SK-N-SH (cell line): ENCODE results near the gene RNF113A. TPM values are rescaled to one million over a fixed set of nuclear protein-coding genes. Genes with fewer than 3 reads are reported as not detected.
A peak's percentile ranks its signal among the peaks of the same experiment; 100 is the strongest.

Experiments
- CTCF ChIA-PET: fragments of 300-600, 350-600 bp; formaldehyde crosslinking; extraction: SDS; loops from one replicate; lab custom pipeline; 2021; lab: Yijun Ruan, JAX
- POLR2A ChIA-PET: fragments of 350-600 bp; sonication (Branson Sonifier 250); formaldehyde crosslinking; extraction: SDS; loops from one replicate; lab custom pipeline; 2020; ENCODE audit warnings: antibody characterized with exemption, inconsistent platforms; lab: Yijun Ruan, JAX
- DNase-seq: peaks from one replicate; pipeline ENCODE4 v3.0.0; 2012
- H2AFZ ChIP-seq: fragments of 200-600 bp; sonication (generic); 2 replicates; pipeline ENCODE4 v1.8.1; 2016; ENCODE audit warnings: antibody characterized with exemption, mild to moderate bottlenecking, low read depth
- H3F3A ChIP-seq: fragments of 200-600 bp; sonication (generic); replicated peaks from 2 replicates; pipeline ENCODE3; 2016; ENCODE audit warnings: antibody characterized with exemption, mild to moderate bottlenecking; ENCODE audit not compliant: insufficient read depth
- H3K27ac ChIP-seq, 2 experiments: fragments of 200-500 bp in 1 of 2; fragments of 200-600 bp in 1 of 2; sonication (Bioruptor generic) in 1 of 2; sonication (generic), shearing (Covaris generic) in 1 of 2; 2 replicates each; pipeline versions ENCODE4 v1.5.1 to v1.6.1; 2014 to 2016; ENCODE audit warnings: low read depth in 2 of 2, inconsistent platforms in 1 of 2, low read length in 1 of 2, mild to moderate bottlenecking in 1 of 2, mixed read lengths in 1 of 2
- H3K27me3 ChIP-seq: fragments of 200-600 bp; sonication (generic), shearing (Covaris generic); 2 replicates; pipeline ENCODE4 v1.6.1; 2016; ENCODE audit warnings: mixed run types; ENCODE audit not compliant: insufficient read depth
- H3K36me3 ChIP-seq, 2 experiments: fragments of 200-500 bp in 1 of 2; fragments of 200-600 bp in 1 of 2; sonication (Bioruptor generic) in 1 of 2; sonication (generic) in 1 of 2; replicated peaks in 1 of 2; 2 replicates each; pipeline versions ENCODE3 to v1.5.1; 2014 to 2016; ENCODE audit warnings: low read length in 1 of 2, mild to moderate bottlenecking in 1 of 2; ENCODE audit not compliant: insufficient read depth in 2 of 2, control insufficient read depth in 1 of 2
- H3K4me1 ChIP-seq, 2 experiments: fragments of 200-500 bp in 1 of 2; fragments of 200-600 bp in 1 of 2; sonication (Bioruptor generic) in 1 of 2; sonication (generic), shearing (Covaris generic) in 1 of 2; 2 replicates each; pipeline versions ENCODE4 v1.5.1 to v1.6.1; 2014 to 2016; ENCODE audit warnings: low read depth in 1 of 2, low read length in 1 of 2, mixed run types in 1 of 2; ENCODE audit not compliant: insufficient read depth in 2 of 2, control insufficient read depth in 1 of 2
- H3K4me2 ChIP-seq: fragments of 200-600 bp; sonication (generic), shearing (Covaris generic); 2 replicates; pipeline ENCODE4 v1.6.1; 2017; ENCODE audit warnings: mixed run types
- H3K4me3 ChIP-seq, 2 experiments: fragments of 200-500 bp in 1 of 2; fragments of 200-600 bp in 1 of 2; sonication (Bioruptor generic) in 1 of 2; sonication (generic), shearing (Covaris generic) in 1 of 2; 2 replicates each; pipeline versions ENCODE4 v1.5.1 to v1.8.1; 2014 to 2016; ENCODE audit warnings: low read depth in 2 of 2, inconsistent platforms in 1 of 2, low read length in 1 of 2, mild to moderate bottlenecking in 1 of 2, mixed read lengths in 1 of 2, moderate library complexity in 1 of 2
- H3K79me2 ChIP-seq: fragments of 200-600 bp; sonication (generic); 2 replicates; pipeline ENCODE4 v1.8.1; 2017; ENCODE audit warnings: mild to moderate bottlenecking; ENCODE audit not compliant: insufficient read depth
- H3K9ac ChIP-seq: fragments of 200-600 bp; sonication (generic); 2 replicates; pipeline ENCODE4 v1.6.1; 2017; ENCODE audit warnings: mixed run types
- H3K9me2 ChIP-seq: fragments of 200-600 bp; sonication (generic); 2 replicates; pipeline ENCODE4 v1.6.1; 2017; ENCODE audit warnings: mixed run types
- H3K9me3 ChIP-seq: fragments of 200-600 bp; sonication (generic); 2 replicates; pipeline ENCODE4 v1.6.1; 2017; ENCODE audit warnings: mixed run types, mild to moderate bottlenecking, moderate library complexity
- H4K20me1 ChIP-seq: fragments of 200-600 bp; sonication (generic); 2 replicates; pipeline ENCODE4 v1.6.1; 2017; ENCODE audit warnings: mild to moderate bottlenecking, mixed run types; ENCODE audit not compliant: insufficient read depth
- FOXM1 ChIP-seq: IDR thresholded peaks from 2 replicates; pipeline ENCODE4 v1.4.0; 2012; ENCODE audit warnings: low read depth, mild to moderate bottlenecking
- JUND ChIP-seq: IDR thresholded peaks from 2 replicates; pipeline ENCODE4 v1.4.0; 2012
- MXI1 ChIP-seq: IDR thresholded peaks from 2 replicates; pipeline ENCODE4 v1.6.1; 2012; ENCODE audit warnings: mild to moderate bottlenecking, low read depth, low read length, improper control_type of control experiment
- POLR2AphosphoS5 ChIP-seq: IDR thresholded peaks from 2 replicates; pipeline ENCODE4 v1.6.1; 2012; ENCODE audit warnings: low read depth, low read length
- RAD21 ChIP-seq: IDR thresholded peaks from 2 replicates; pipeline ENCODE4 v1.6.1; 2012; ENCODE audit warnings: mild to moderate bottlenecking, low read length
- RCOR1 ChIP-seq: fragments of 150-350 bp; IDR thresholded peaks from 2 replicates; pipeline ENCODE4 v1.6.1; 2017; ENCODE audit warnings: antibody characterized with exemption, low read length
- REST ChIP-seq: IDR thresholded peaks from 2 replicates; pipeline ENCODE4 v1.6.1; 2012; ENCODE audit warnings: mild to moderate bottlenecking, low read depth, low read length, moderate library complexity
- RXRA ChIP-seq: IDR thresholded peaks from 2 replicates; pipeline ENCODE4 v1.4.0; 2012; ENCODE audit warnings: low read depth, mild to moderate bottlenecking, borderline replicate concordance
- USF1 ChIP-seq: IDR thresholded peaks from 2 replicates; pipeline ENCODE4 v1.4.0; 2012; ENCODE audit warnings: low read depth, borderline replicate concordance
- ZBTB33 ChIP-seq: IDR thresholded peaks from 2 replicates; pipeline ENCODE4 v1.4.0; 2012; ENCODE audit warnings: low read depth, borderline replicate concordance
- WGBS: methylation state at CpG from one replicate; pipeline ENCODE4 v1.1.6; 2017; ENCODE audit warnings: low lambda C conversion rate; 5-methylcytosine and 5-hydroxymethylcytosine counted together
- polyA plus RNA-seq, 3 experiments: library from polyadenylated mRNA; depleted of rRNA; stranded (reverse); fragments of >200 nt; gene quantifications; 2 replicates each; pipeline ENCODE4 v1.2.3, GENCODE V29; 2012

The RNF113A gene
- polyA plus RNA-seq, 1 of the 3 experiments (the other 2 are of a cell fraction), result 14.8 TPM

- TF ChIP-seq REST (no peak), USF1 (no peak), FOXM1 (no peak), RAD21 (no peak), JUND (no peak), ZBTB33 (peak; percentile 97), RXRA (0 out of 2 replicates have a peak, but pooled peaks have one; percentile 34), POLR2AphosphoS5 (peak; percentile 87), MXI1 (no peak)
Observed at GRCh38 chrX:119852382-119853353, 18.9 kb downstream of the RNF113A start, which contains the start of gene UPF3B (continued).

- ChIA-PET POLR2A (no interaction called here), CTCF (no interaction called here)
Observed at GRCh38 chrX:119833905-119834304, 37.6 kb downstream of the RNF113A start.

More at GRCh38 chrX:119833905-119834304, 37.6 kb downstream of the RNF113A start:
- Histone ChIP-seq H3K9me3 (no peaks in the 10 kb centered on the region), H3K27ac (no peak overlapping the region), H4K20me1 (no peaks in the 10 kb centered on the region), H3F3A (no peaks in the 10 kb centered on the region), H3K36me3 (peaks cover 19 to 33% of the 10 kb centered on the region in 2 experiments), H3K9me2 (no peaks in the 10 kb centered on the region), H3K27me3 (no peaks in the 10 kb centered on the region), H2AFZ (no peak overlapping the region), H3K79me2 (no peaks in the 10 kb centered on the region), H3K9ac (no peak overlapping the region), H3K4me3 (no peak overlapping the region), H3K4me2 (no peak overlapping the region), H3K4me1 (no peaks in the 10 kb centered on the region)
- 87% methylated on average over 3 of the region's 3 CpGs for WGBS
- TF ChIP-seq RCOR1, result no peak
- DNase-seq, result no peak
